ENCODE data around the gene TMA7B.
"Not testable (repeated sequence)": the region's sequence is repeated elsewhere in the genome, so short reads cannot be mapped to it uniquely, and the experiment has no call there.

TMA7B gene

DNA sequence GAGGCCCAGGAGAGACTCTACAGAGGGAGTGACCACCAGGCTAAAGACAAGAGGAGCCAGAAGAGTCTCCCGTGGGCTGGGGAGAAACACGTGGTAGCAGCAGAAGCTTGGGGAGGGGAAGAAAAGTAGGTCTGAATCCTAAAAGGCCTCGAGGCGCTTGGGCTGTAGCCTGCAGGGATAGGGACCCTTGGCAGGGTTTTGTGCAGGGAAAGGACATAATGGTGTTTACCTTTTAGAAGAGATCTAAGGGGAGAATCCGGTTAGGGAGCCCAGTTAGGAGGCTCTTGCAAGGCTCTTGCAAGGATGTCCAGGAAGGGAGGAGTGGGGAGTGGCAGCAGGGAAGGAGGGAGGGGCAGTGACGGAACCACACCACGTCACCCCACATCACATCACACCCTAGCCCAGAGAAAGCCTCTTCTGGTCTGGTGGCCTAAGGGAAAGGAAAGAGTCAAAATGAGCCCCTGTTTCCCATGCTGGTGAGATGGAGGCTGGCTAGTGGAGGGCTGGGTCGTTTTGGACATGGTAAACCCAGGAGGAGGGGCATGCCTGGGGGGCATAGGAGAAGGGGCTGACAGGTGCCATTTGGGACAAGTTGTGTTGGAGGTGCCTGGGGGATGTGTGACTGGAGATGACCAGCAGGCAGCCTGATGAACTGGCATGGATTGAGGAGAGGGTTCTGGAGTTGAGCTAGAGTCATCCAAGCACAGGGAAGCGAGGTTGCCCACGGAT, 28.4 kb downstream of the TMA7B start:
- no peak overlapping the region for H3K27ac ChIP-seq
- TF ChIP-seq, protein P1, sequence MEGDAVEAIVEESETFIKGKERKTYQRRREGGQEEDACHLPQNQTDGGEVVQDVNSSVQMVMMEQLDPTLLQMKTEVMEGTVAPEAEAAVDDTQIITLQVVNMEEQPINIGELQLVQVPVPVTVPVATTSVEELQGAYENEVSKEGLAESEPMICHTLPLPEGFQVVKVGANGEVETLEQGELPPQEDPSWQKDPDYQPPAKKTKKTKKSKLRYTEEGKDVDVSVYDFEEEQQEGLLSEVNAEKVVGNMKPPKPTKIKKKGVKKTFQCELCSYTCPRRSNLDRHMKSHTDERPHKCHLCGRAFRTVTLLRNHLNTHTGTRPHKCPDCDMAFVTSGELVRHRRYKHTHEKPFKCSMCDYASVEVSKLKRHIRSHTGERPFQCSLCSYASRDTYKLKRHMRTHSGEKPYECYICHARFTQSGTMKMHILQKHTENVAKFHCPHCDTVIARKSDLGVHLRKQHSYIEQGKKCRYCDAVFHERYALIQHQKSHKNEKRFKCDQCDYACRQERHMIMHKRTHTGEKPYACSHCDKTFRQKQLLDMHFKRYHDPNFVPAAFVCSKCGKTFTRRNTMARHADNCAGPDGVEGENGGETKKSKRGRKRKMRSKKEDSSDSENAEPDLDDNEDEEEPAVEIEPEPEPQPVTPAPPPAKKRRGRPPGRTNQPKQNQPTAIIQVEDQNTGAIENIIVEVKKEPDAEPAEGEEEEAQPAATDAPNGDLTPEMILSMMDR (conservative IDR thresholded peaks at IDR 0.05): no peak
- TF ChIP-seq ZFX (IDR thresholded peaks at IDR 0.05): no peak

DNA sequence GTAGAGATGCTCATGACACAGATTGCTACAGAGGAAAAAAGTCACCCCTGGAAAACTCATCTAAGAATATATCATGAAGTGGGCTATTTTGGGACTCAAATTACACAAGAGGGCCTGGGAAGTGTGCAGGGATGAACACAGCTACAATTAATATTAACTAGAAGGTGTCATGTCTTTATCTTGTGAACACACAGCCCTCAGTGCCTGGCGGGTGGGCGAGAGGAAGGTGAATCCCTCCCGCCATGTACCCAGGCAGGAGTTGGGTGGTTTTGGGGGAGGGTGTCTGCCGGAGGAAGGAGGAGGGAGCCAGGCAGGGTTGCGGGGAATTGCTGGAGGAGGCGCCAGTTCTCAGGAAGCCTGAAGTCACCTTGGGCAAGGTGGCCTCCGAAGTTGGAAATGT, 29.4 kb downstream of the TMA7B start:
- no peak overlapping the region for H3K27ac ChIP-seq
- TF ChIP-seq, protein P1 (conservative IDR thresholded peaks at IDR 0.05): no peak
- TF ChIP-seq ZFX (IDR thresholded peaks at IDR 0.05): no peak

DNA sequence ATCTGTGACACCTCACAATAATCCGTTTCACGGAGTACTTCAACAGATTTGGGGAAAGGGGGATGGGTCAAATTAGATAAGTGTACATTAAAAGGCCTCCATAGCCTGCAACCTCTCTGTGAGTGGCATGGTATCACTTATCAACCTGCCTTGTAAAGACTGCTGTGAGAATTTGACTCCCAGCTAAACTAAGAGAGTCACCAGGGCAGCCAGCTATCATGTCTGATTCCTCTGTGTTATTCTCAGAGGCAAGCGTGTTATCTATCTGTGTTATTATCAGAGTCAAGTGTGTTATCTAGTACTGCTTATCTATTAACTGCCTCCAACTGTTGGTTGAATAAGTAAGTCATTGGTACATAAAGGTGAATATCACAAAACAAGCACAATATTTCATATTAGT, 30.5 kb downstream of the TMA7B start:
- TF ChIP-seq, protein P1 (conservative IDR thresholded peaks at IDR 0.05): no peak
- no peak for TF ChIP-seq ZFX (IDR thresholded peaks at IDR 0.05)
- no peak overlapping the region for H3K27ac ChIP-seq

DNA sequence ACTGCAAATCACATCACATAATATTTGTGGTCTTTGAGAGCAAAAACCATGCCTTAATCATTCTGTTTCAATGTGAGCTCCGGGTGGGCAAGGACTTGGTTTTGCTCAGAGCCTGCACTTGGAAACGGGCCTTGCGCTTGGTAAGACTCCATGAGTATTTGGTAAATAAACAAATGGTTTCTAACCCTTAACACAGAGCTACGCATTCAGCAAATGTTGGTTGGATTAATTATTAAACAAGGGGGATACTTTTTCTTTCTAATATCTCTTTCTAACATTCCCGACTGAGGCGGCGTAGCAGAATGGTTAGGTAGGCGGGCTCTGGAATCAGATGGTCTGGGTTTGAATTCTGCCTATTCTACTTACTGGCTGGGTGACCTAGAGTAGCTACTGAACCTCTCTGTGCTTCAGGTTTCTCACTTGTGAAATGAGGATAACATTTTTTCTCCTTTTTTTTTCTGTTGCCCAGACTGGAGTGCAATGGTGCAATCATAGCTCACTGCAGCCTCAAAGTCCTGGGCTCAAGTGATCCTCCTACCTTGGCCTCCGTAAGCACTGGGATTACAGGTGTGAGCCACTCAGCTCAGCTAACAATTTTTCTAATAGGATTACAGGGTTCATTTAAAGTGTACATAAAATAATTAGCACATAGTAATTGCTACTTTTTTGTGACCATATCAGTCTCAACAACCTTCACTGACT, 31.1 kb downstream of the TMA7B start:
- no peak overlapping the region for H3K27ac ChIP-seq
- TF ChIP-seq ZFX (IDR thresholded peaks at IDR 0.05): no peak
- TF ChIP-seq, protein P1 (conservative IDR thresholded peaks at IDR 0.05): no peak

DNA sequence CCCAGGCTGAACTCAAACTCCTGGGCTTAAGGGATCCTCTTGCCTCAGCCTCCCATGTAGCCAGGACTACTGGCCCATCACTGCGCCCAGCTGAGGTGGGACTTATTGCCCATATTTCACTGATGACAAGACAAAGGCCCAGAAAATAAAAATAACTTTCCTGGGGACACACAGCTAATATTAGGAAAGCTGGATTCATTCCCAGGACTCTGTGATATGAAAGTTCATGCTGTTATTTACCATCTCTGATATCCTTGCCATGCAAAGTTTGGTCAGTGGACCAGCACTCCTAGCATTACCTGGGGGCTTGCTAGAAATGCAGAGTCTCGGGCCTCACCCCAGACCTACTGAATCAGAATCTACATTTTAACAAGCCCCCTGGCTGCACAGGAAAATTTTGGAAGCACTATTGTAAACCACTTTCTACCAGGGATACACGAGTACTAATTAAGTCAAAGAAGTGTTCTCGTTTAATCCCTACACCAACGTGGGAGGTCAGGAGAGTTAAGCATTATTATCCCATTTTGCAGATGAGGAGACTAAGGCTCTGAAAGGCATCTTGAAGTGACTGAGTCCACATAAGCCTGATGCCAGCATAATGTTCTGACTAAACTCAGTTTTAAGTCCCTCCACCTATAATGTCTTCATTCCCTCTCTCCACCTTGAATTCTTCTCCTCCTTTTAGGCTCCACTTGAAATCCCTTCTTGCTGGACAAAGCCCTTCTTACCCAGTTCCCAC, 32.1 kb downstream of the TMA7B start:
- TF ChIP-seq, protein P1 (conservative IDR thresholded peaks at IDR 0.05): no peak
- TF ChIP-seq ZFX (IDR thresholded peaks at IDR 0.05): no peak
- H3K27ac ChIP-seq: no peak overlapping the region

DNA sequence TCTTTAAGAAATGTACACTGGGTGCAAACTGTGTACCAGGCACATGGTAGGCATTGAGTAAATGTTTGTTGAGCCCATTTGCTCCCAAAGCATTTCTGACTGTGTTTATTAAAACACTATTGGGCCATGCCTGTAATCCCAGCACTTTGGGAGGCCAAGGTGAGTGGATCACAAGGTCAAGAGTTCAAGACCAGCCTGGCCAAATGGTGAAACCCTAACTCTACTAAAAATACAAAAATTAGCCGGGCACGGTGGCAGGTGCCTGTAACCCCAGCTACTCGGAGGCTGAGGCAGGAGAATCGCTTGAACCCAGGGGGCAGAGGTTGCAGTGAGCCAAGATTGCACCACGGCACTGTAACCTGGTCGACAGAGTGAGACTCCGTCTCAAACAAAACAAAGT, 32.7 kb downstream of the TMA7B start:
- H3K27ac ChIP-seq: not testable (repeated sequence)

DNA sequence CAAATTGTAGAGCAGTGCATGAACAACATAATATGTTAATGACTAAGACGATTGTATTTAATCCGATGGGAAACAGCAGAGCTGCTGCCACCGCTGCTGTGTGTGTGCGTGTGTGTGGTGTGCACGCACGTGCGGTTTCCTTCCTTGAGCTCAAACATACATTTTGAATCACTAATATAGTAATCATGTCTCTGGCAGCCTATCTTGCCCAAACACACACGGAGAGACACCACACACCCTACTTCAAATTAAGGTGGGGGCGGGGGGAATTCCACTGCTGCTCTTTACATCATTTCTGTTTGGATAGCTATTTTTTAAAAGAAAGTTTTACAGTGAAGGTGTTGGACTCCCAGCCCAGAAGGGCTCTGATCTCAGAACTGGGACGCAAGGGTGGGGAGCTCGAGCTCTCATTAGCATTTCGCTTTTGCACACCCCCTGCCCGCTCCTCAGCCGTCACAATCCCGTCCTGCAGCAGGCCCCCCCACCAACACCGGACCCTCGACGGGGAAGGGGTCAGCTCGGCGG, 33.9 kb downstream of the TMA7B start:
- no peak for TF ChIP-seq ZFX (IDR thresholded peaks at IDR 0.05)
- TF ChIP-seq, protein P1 (conservative IDR thresholded peaks at IDR 0.05): no peak
- H3K27ac ChIP-seq: peak overlapping the region; percentile 86
